PC-3 (cell line): Measurements from ENCODE around the gene PRMT1. TPM values are rescaled to one million over a fixed set of nuclear protein-coding genes. Genes with fewer than 3 reads are reported as not detected.

Experiments
- ATAC-seq: fragments of 200-7000 bp; cut with Tn5 transposase; 2 replicates; pipeline ENCODE4 v1.9.1; 2020; ENCODE audit warnings: mild to moderate bottlenecking, moderate library complexity
- BruUV-seq: library from RNA; stranded (reverse); fragments of 400-500 nt; replicated peaks from 2 replicates; lab custom pipeline; 2021; lab: Mats Ljungman, UMichigan
- CTCF ChIA-PET: fragments of 300-600 bp; sonication (Branson Sonifier 250); formaldehyde crosslinking; loops from one replicate; lab custom pipeline; 2022; ENCODE audit warnings: antibody characterized with exemption; lab: Charles Lee
- POLR2A ChIA-PET: fragments of 300-600 bp; sonication (Branson Sonifier 250); formaldehyde crosslinking; loops from one replicate; lab custom pipeline; 2022; ENCODE audit warnings: antibody characterized with exemption; ENCODE audit not compliant: unreplicated experiment; lab: Charles Lee
- DNase-seq: peaks from one replicate; pipeline ENCODE4 v3.0.0-alpha.2; 2015
- H2AFZ ChIP-seq: fragments of 300-600 bp; sonication (generic); 2 replicates; pipeline ENCODE4 v1.6.0; 2016; ENCODE audit warnings: antibody characterized with exemption, low read length
- H3F3A ChIP-seq: fragments of 300-600 bp; sonication (generic); one replicate; pipeline ENCODE4 v1.6.0; 2017; ENCODE audit warnings: antibody characterized with exemption, low read length, control low read depth, mild to moderate bottlenecking; ENCODE audit not compliant: unreplicated experiment
- H3K27ac ChIP-seq: fragments of 300-600 bp; sonication (generic); 2 replicates; pipeline ENCODE4 v1.5.1; 2016; ENCODE audit warnings: mild to moderate bottlenecking, low read length
- H3K27me3 ChIP-seq: fragments of 300-600 bp; sonication (generic); 2 replicates; pipeline ENCODE4 v1.6.1; 2016; ENCODE audit warnings: low read length, mixed read lengths
- H3K36me3 ChIP-seq: fragments of 300-600 bp; sonication (generic); 2 replicates; pipeline ENCODE4 v1.6.1; 2016; ENCODE audit warnings: low read depth, mixed run types, low read length, mixed read lengths
- H3K4me1 ChIP-seq: fragments of 300-600 bp; sonication (generic); 2 replicates; pipeline ENCODE4 v1.5.1; 2016; ENCODE audit warnings: low read length; ENCODE audit not compliant: insufficient read depth
- H3K4me2 ChIP-seq: fragments of 300-600 bp; sonication (generic); 2 replicates; pipeline ENCODE4 v1.6.0; 2016; ENCODE audit warnings: low read length
- H3K4me3 ChIP-seq: fragments of 300-600 bp; sonication (generic); 2 replicates; pipeline ENCODE4 v1.5.1; 2016; ENCODE audit warnings: mild to moderate bottlenecking, low read length, mixed read lengths
- H3K79me2 ChIP-seq: fragments of 300-600 bp; sonication (generic); 2 replicates; pipeline ENCODE4 v1.6.1; 2017; ENCODE audit warnings: low read length, mixed read lengths
- H3K9ac ChIP-seq: fragments of 300-600 bp; sonication (generic); 2 replicates; pipeline ENCODE4 v1.6.0; 2016; ENCODE audit warnings: mild to moderate bottlenecking, low read length
- H3K9me2 ChIP-seq: fragments of 300-600 bp; sonication (generic); replicated peaks from 2 replicates; pipeline ENCODE4 v1.6.1; 2016; ENCODE audit warnings: mixed run types, low read length, mixed read lengths
- H3K9me3 ChIP-seq: fragments of 300-600 bp; sonication (generic); 2 replicates; pipeline ENCODE4 v1.6.1; 2016; ENCODE audit warnings: low read length, mixed read lengths
- H4K20me1 ChIP-seq: fragments of 300-600 bp; sonication (generic); 2 replicates; pipeline ENCODE4 v1.6.1; 2016; ENCODE audit warnings: low read length, mixed read lengths
- EZH2 ChIP-seq: fragments of 300-600 bp; sonication (generic); IDR thresholded peaks from one replicate; pipeline ENCODE4 v1.6.1; 2017; ENCODE audit warnings: antibody characterized with exemption, mild to moderate bottlenecking, low read length; ENCODE audit not compliant: unreplicated experiment
- EZH2phosphoT487 ChIP-seq: fragments of 300-600 bp; sonication (generic); IDR thresholded peaks from 2 replicates; pipeline ENCODE4 v1.6.1; 2018; ENCODE audit warnings: mild to moderate bottlenecking, antibody characterized with exemption, low read length, borderline replicate concordance
- intact Hi-C: fragments of 100-400 bp; cut with micrococcal nuclease; formaldehyde crosslinking; loops from 2 replicates; pipeline ENCODE4 v1.9.0; 2023
- total RNA-seq: library from RNA; depleted of rRNA; stranded (reverse); fragments of >200 nt; gene quantifications from 2 replicates; pipeline ENCODE4 v1.2.3, GENCODE V29; 2014
- TF ChIP-seq, protein P1 (sequence below): fragments of 300-600 bp; sonication (generic); conservative IDR thresholded peaks from 2 replicates; pipeline ENCODE4 v1.5.1; 2017; ENCODE audit warnings: antibody characterized with exemption, low read depth, mild to moderate bottlenecking, low read length

PRMT1 gene
- total RNA-seq, 1 experiment from 2014 or later = 625 TPM

- no TSS peak for BruUV-seq
- Histone ChIP-seq H3K79me2 (no peaks in the 10 kb centered on the region), H3K27ac (no peak within 1 kb of the TSS), H3K9ac (peak within 1 kb of the TSS; percentile 64), H3K4me3 (peak within 1 kb of the TSS; percentile 82), H2AFZ (peak within 1 kb of the TSS; percentile 85), H3F3A (no peaks in the 10 kb centered on the region), H4K20me1 (peaks cover 14% of the 10 kb centered on the region; the same call in 1 of the 2 replicates), H3K27me3 (no peaks in the 10 kb centered on the region), H3K9me3 (no peaks in the 10 kb centered on the region), H3K36me3 (peaks cover 16% of the 10 kb centered on the region), H3K9me2 (no peaks in the 10 kb centered on the region), H3K4me1 (peaks cover 19% of the 10 kb centered on the region), H3K4me2 (peak within 1 kb of the TSS; percentile 99)
- peak; percentile 69 for ATAC-seq
- ChIA-PET POLR2A (interaction anchor here (0.6 kb wide), 2 partner anchors 161 to 639 kb away, joined by 3 to 5 read pairs; no protein-coding TSS in a partner anchor), CTCF (interaction anchor here (0.6 kb wide), 1 partner anchor 78 kb away, joined by 6 read pairs; no protein-coding TSS in a partner anchor)
- no peak for TF ChIP-seq EZH2
- TF ChIP-seq, protein P1, sequence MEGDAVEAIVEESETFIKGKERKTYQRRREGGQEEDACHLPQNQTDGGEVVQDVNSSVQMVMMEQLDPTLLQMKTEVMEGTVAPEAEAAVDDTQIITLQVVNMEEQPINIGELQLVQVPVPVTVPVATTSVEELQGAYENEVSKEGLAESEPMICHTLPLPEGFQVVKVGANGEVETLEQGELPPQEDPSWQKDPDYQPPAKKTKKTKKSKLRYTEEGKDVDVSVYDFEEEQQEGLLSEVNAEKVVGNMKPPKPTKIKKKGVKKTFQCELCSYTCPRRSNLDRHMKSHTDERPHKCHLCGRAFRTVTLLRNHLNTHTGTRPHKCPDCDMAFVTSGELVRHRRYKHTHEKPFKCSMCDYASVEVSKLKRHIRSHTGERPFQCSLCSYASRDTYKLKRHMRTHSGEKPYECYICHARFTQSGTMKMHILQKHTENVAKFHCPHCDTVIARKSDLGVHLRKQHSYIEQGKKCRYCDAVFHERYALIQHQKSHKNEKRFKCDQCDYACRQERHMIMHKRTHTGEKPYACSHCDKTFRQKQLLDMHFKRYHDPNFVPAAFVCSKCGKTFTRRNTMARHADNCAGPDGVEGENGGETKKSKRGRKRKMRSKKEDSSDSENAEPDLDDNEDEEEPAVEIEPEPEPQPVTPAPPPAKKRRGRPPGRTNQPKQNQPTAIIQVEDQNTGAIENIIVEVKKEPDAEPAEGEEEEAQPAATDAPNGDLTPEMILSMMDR = peak; percentile 94
- intact Hi-C loops = loop anchor here (2.0 to 5.0 kb wide), 2 partner anchors 77 to 118 kb away; partner anchors contain the start of gene AP2A1
- DNase-seq = peak; percentile 83
These were observed 12.3 kb downstream of the PRMT1 start, which contains the start of gene ADM5 for GRCh38 chr19:49689133-49690078. Gene ADM5 (plus strand): TSS chr19:49689594. CDS start chr19:49689838, 244 bp downstream.

DNA sequence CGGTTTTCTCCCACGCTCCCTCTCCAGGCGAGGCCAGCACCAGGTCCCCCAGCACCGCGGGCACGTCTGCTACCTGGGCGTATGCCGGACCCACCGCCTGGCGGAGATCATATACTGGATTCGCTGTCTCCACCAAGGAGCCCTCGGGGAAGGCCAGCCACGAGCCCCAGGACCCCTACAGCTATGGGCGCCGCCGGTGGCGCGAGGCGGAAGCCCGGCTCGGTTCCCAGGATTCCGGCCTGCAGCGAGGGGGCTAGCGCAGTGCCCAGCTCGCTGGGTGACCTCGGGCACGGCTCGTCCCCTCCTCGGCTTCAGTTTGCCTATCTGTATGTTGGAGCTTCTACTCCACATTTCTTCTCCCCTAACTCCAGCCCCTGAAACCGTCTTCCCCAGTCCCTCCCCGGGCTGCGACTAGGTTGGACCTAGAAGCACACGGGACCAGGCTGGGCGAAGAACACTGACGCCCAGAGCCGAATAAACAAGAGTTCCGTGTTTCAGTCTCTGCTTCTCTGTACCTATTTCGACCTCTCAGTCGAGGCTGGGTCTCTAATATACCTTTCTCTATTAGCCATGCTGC is 13.1 kb downstream of the PRMT1 start:
- Histone ChIP-seq H3K9me3 (no peaks in the 10 kb centered on the region), H3K4me3 (peak overlapping the region; percentile 82), H3K4me1 (peaks cover 19% of the 10 kb centered on the region), H3K9me2 (no peaks in the 10 kb centered on the region), H3K27me3 (no peaks in the 10 kb centered on the region), H3F3A (no peaks in the 10 kb centered on the region), H3K36me3 (peaks cover 9% of the 10 kb centered on the region), H3K4me2 (peak overlapping the region; percentile 99), H4K20me1 (peaks cover 8% of the 10 kb centered on the region; the same call in 1 of the 2 replicates), H2AFZ (peak overlapping the region; percentile 85), H3K9ac (peak overlapping the region; percentile 64), H3K27ac (no peak overlapping the region), H3K79me2 (no peaks in the 10 kb centered on the region)
- TSS peak; percentile 92 for BruUV-seq
- POLR2A ChIA-PET = interaction anchor here (0.6 kb wide), 2 partner anchors 160 to 338 kb away, joined by 3 to 17 read pairs; no protein-coding TSS in a partner anchor
- TF ChIP-seq, protein P1 = peak; percentile 41; the same call in 1 of the 2 replicates
- TF ChIP-seq EZH2phosphoT487 = no peak
- TF ChIP-seq EZH2 = no peak
- intact Hi-C loops = loop anchor here (2.0 to 5.0 kb wide), 2 partner anchors 77 to 117 kb away; partner anchors contain the start of gene AP2A1
- peak; percentile 19 for ATAC-seq
- CTCF ChIA-PET = interaction anchor here (0.7 kb wide), 1 partner anchor 76 kb away, joined by 3 read pairs; no protein-coding TSS in a partner anchor
- no peak for DNase-seq
